Fibroblast of skin of abdomen (primary cell): ENCODE results near the gene FUOM.

Experiments
- DNase-seq: peaks from one replicate; pipeline ENCODE4 v3.0.0-alpha.2; 2013

FUOM gene

GRCh38 chr10:133350283-133350949, 7.4 kb downstream of the FUOM start:
- no peak for DNase-seq

- DNase-seq = no peak
Measured at GRCh38 chr10:133349577-133350011, 8.2 kb downstream of the FUOM start.

GRCh38 chr10:133349160-133349568, 8.7 kb downstream of the FUOM start:
- no peak for DNase-seq

GRCh38 chr10:133347710-133348517, 9.9 kb downstream of the FUOM start:
- no peak for DNase-seq

GRCh38 chr10:133346413-133346812, 11.4 kb downstream of the FUOM start:
- DNase-seq = no peak

- DNase-seq = no peak
Measured at GRCh38 chr10:133344236-133344635, 13.6 kb downstream of the FUOM start.

GRCh38 chr10:133343558-133343957, 14.3 kb downstream of the FUOM start:
- DNase-seq = no peak

- DNase-seq = no peak
Measured at GRCh38 chr10:133342942-133343341, 14.9 kb downstream of the FUOM start.

GRCh38 chr10:133341983-133342382, 15.8 kb downstream of the FUOM start:
- DNase-seq = no peak

- DNase-seq = no peak
Measured at GRCh38 chr10:133339708-133340380, 18.0 kb downstream of the FUOM start.

GRCh38 chr10:133338080-133339071, 19.4 kb downstream of the FUOM start:
- DNase-seq = no peak

- no peak for DNase-seq
Measured at GRCh38 chr10:133337370-133337725, 20.5 kb downstream of the FUOM start.

- DNase-seq = no peak
Measured at GRCh38 chr10:133336577-133337369, 21.0 kb downstream of the FUOM start, which contains the start of gene CALY. Gene CALY (minus strand): TSS chr10:133336896. CDS start chr10:133328989, 7,907 bp downstream.

- no peak for DNase-seq
Measured at GRCh38 chr10:133336118-133336576, 21.7 kb downstream of the FUOM start.

GRCh38 chr10:133335246-133336117, 22.3 kb downstream of the FUOM start:
- DNase-seq = peak; percentile 50

GRCh38 chr10:133334503-133335245, 23.1 kb downstream of the FUOM start:
- DNase-seq = no peak

- DNase-seq = no peak
Measured at GRCh38 chr10:133332936-133333699, 24.7 kb downstream of the FUOM start.

GRCh38 chr10:133329491-133330202, 28.2 kb downstream of the FUOM start:
- peak; percentile 79 for DNase-seq
